ENCODE data around the gene APOM. TPM values are rescaled to one million over a fixed set of nuclear protein-coding genes. Genes with fewer than 3 reads are reported as not detected.

The APOM gene
- total and polyA plus RNA-seq, 2 donors from 2014 or later, result 4.6 to 154 TPM

DNA sequence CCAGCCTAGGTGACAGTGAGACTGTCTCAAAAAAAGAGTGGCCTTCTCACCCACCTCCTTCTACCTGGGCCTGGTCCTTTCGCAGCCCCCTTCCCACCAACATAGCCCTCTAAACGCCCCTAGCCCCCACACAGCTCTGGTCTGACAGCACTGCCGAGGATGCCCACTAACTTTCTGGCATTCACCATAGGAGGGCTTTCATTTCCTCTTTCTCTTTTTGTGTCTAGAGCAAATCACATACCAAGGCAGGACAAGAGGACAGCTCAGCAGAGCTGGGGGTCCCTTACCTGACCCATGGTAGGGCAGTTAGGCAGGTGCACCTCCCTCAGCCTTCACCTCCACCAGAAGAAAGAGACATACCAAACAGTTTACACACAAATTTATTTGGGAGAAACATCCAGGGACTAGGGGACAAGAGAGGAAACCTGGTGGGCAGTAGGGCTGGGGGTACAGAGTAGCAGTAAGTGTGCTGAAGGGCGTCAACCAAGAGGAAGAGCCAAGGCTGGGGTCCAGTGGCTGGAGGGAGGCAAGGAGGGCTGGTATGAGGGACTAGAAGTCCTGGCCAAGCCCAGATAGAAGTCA is 20.7 kb downstream of the APOM start:
- no peaks in the 10 kb centered on the region for H3K9me3 ChIP-seq (ENCODE audit: control insufficient read depth in 2 of 3, insufficient read depth in 1 of 3, low read length in 3 of 3)
- H3K36me3 ChIP-seq (ENCODE audit: control insufficient read depth in 2 of 3, insufficient read depth in 3 of 3, low read length in 3 of 3), result peaks cover 0 to 10% (median 0%) of the 10 kb centered on the region in 3 donors
- TF ChIP-seq, protein P1, sequence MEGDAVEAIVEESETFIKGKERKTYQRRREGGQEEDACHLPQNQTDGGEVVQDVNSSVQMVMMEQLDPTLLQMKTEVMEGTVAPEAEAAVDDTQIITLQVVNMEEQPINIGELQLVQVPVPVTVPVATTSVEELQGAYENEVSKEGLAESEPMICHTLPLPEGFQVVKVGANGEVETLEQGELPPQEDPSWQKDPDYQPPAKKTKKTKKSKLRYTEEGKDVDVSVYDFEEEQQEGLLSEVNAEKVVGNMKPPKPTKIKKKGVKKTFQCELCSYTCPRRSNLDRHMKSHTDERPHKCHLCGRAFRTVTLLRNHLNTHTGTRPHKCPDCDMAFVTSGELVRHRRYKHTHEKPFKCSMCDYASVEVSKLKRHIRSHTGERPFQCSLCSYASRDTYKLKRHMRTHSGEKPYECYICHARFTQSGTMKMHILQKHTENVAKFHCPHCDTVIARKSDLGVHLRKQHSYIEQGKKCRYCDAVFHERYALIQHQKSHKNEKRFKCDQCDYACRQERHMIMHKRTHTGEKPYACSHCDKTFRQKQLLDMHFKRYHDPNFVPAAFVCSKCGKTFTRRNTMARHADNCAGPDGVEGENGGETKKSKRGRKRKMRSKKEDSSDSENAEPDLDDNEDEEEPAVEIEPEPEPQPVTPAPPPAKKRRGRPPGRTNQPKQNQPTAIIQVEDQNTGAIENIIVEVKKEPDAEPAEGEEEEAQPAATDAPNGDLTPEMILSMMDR (IDR thresholded peaks at IDR 0.05; ENCODE audit: borderline replicate concordance, extremely low read depth, insufficient read depth), result no peak
- peaks cover 0 to 6% (median 3%) of the 10 kb centered on the region in 3 donors for H3K4me1 ChIP-seq (ENCODE audit: control insufficient read depth in 2 of 3, insufficient read depth in 2 of 3, low read depth in 1 of 3, low read length in 3 of 3)
- H3K4me3 ChIP-seq (ENCODE audit: low read length in 3 of 3), result no peak overlapping the region
- intact Hi-C loops (cut with DNase I), result no loop called here
- no peak overlapping the region for H3K27ac ChIP-seq (ENCODE audit: low read depth in 2 of 2, low read length in 2 of 2)
- no peak overlapping the region for H3K9ac ChIP-seq (ENCODE audit: low read length in 3 of 3)
- H3K27me3 ChIP-seq (ENCODE audit: control insufficient read depth, insufficient read depth, low read length), result no peaks in the 10 kb centered on the region
- no peak for DNase-seq
- no peak for FAIRE-seq

DNA sequence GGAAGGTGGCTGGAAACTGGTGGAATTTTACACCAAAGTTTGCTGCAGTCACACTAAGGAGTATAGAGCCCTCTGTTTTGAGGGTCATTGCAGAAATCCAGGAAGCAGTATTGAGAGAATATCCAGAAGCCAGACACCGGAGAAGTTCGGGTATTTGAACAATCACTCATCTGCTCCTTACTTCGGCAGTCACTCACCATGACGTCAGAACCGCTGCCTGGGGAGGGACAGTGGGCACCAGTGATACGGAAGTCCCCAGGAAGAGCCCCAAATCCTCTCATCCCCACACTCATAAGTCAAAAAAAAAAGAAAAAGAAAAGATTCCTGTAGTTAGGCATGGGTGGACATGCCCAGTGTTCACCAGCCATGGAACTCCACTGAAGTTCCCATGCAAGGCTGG is 21.2 kb downstream of the APOM start:
- H3K27ac ChIP-seq (ENCODE audit: low read depth in 2 of 2, low read length in 2 of 2), result no peak overlapping the region
- no peaks in the 10 kb centered on the region for H3K27me3 ChIP-seq (ENCODE audit: control insufficient read depth, insufficient read depth, low read length)
- peaks cover 3 to 6% (median 4%) of the 10 kb centered on the region in 3 donors for H3K4me1 ChIP-seq (ENCODE audit: control insufficient read depth in 2 of 3, insufficient read depth in 2 of 3, low read depth in 1 of 3, low read length in 3 of 3)
- no peak overlapping the region for H3K4me3 ChIP-seq (ENCODE audit: low read length in 3 of 3)
- TF ChIP-seq, protein P1 (IDR thresholded peaks at IDR 0.05; ENCODE audit: borderline replicate concordance, extremely low read depth, insufficient read depth), result no peak
- FAIRE-seq (no peak), DNase-seq (no peak)
- intact Hi-C loops (cut with DNase I), result no loop called here
- no peak overlapping the region for H3K9ac ChIP-seq (ENCODE audit: low read length in 3 of 3)
- no peaks in the 10 kb centered on the region for H3K9me3 ChIP-seq (ENCODE audit: control insufficient read depth in 2 of 3, insufficient read depth in 1 of 3, low read length in 3 of 3)
- peaks cover 0 to 6% (median 0%) of the 10 kb centered on the region in 3 donors for H3K36me3 ChIP-seq (ENCODE audit: control insufficient read depth in 2 of 3, insufficient read depth in 3 of 3, low read length in 3 of 3)

DNA sequence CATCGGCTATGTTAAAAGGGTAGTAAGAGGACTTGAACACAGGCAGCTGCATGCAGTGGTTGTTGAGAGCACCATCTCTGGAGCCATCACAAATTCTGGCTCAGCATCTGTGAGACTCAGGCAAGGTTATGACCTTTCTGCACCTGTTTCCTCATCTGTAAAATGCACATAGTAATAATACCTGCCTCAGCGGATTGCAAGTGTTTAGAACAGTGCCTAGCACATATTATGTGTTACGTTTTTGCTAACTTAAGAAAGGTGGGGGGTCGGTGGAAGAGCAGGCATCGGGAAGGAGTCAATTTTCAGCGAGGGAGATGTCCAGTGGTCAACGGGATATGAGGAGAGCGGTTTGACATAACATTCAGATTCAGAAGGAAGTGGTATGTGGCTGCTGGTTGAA is 22.3 kb downstream of the APOM start:
- no peak overlapping the region for H3K9ac ChIP-seq (ENCODE audit: low read length in 3 of 3)
- no peak overlapping the region for H3K27ac ChIP-seq (ENCODE audit: low read depth in 2 of 2, low read length in 2 of 2)
- H3K9me3 ChIP-seq (ENCODE audit: control insufficient read depth in 2 of 3, insufficient read depth in 1 of 3, low read length in 3 of 3), result no peaks in the 10 kb centered on the region
- no peak for DNase-seq
- FAIRE-seq, result no peak
- intact Hi-C loops (cut with DNase I), result no loop called here
- H3K36me3 ChIP-seq (ENCODE audit: control insufficient read depth in 2 of 3, insufficient read depth in 3 of 3, low read length in 3 of 3), result peaks cover 0 to 2% (median 0%) of the 10 kb centered on the region in 3 donors
- H3K27me3 ChIP-seq (ENCODE audit: control insufficient read depth, insufficient read depth, low read length), result no peaks in the 10 kb centered on the region
- no peak overlapping the region for H3K4me3 ChIP-seq (ENCODE audit: low read length in 3 of 3)
- TF ChIP-seq, protein P1 (IDR thresholded peaks at IDR 0.05; ENCODE audit: borderline replicate concordance, extremely low read depth, insufficient read depth), result no peak
- H3K4me1 ChIP-seq (ENCODE audit: control insufficient read depth in 2 of 3, insufficient read depth in 2 of 3, low read depth in 1 of 3, low read length in 3 of 3), result peaks cover 3 to 6% (median 4%) of the 10 kb centered on the region in 3 donors
